Measurements from ENCODE around the gene XPO4.

XPO4 gene

GRCh38 chr13:20833900-20834679, 68.5 kb downstream of the XPO4 start:
- no peak overlapping the region for H3K18ac ChIP-seq (ENCODE audit: low read depth in 1 of 2, low read length in 2 of 2)
- no peak overlapping the region for H3K23ac ChIP-seq (ENCODE audit: low read length in 2 of 2)
- H3K14ac ChIP-seq (ENCODE audit: low read length in 2 of 2) = no peak overlapping the region
- 91% methylated on average over 6 of the region's 7 CpGs for WGBS
- no peak overlapping the region for H4K91ac ChIP-seq (ENCODE audit: low read length)
- H3K9ac ChIP-seq (ENCODE audit: low read length) = no peak overlapping the region
- peaks cover 19 to 52% of the 10 kb centered on the region in 2 experiments for H3K36me3 ChIP-seq (ENCODE audit: control insufficient read depth in 1 of 2, insufficient read depth in 2 of 2, low read depth in 1 of 2, low read length in 2 of 2)
- DNase-seq = no peak
- no peak overlapping the region for H3K4ac ChIP-seq (ENCODE audit: low read depth in 1 of 2, low read length in 2 of 2)
- no peak overlapping the region for H3K4me2 ChIP-seq (ENCODE audit: low read length, poor library complexity, severe bottlenecking)
- H3K4me3 ChIP-seq (ENCODE audit: insufficient read depth in 1 of 2, low read depth in 1 of 2, low read length in 2 of 2) = no peak overlapping the region
- H2AFZ ChIP-seq (ENCODE audit: low read depth, low read length) = no peak overlapping the region
- no peaks in the 10 kb centered on the region for H3K9me3 ChIP-seq (ENCODE audit: control insufficient read depth, low read length)
- H3K27me3 ChIP-seq (ENCODE audit: control insufficient read depth in 1 of 2, insufficient read depth in 1 of 2, low read length in 2 of 2) = no peaks in the 10 kb centered on the region
- no peak overlapping the region for H2BK15ac ChIP-seq (ENCODE audit: low read depth, poor library complexity, severe bottlenecking)
- no peaks in the 10 kb centered on the region for H3K4me1 ChIP-seq (ENCODE audit: control insufficient read depth, insufficient read depth, low read depth, low read length)
- H2BK120ac ChIP-seq (ENCODE audit: low read depth, low read length) = no peak overlapping the region
- H4K8ac ChIP-seq (ENCODE audit: low read length) = no peak overlapping the region
- H3K27ac ChIP-seq (ENCODE audit: low read length, poor library complexity, severe bottlenecking) = no peak overlapping the region
- H3K79me1 ChIP-seq (replicated peaks; ENCODE audit: low read length, poor library complexity, severe bottlenecking) = peaks cover 13% of the 10 kb centered on the region
- no peak overlapping the region for H2AK5ac ChIP-seq (ENCODE audit: low read length, severe bottlenecking)
- H2BK12ac ChIP-seq (ENCODE audit: low read length in 2 of 2) = no peak overlapping the region
- H2BK5ac ChIP-seq (ENCODE audit: low read depth, low read length, poor library complexity, severe bottlenecking) = no peak overlapping the region

- H4K8ac ChIP-seq (ENCODE audit: low read length) = no peak overlapping the region
- H3K9ac ChIP-seq (ENCODE audit: low read length) = no peak overlapping the region
- H3K4me1 ChIP-seq (ENCODE audit: control insufficient read depth, insufficient read depth, low read depth, low read length) = no peaks in the 10 kb centered on the region
- H4K91ac ChIP-seq (ENCODE audit: low read length) = no peak overlapping the region
- H3K4ac ChIP-seq (ENCODE audit: low read depth in 1 of 2, low read length in 2 of 2) = no peak overlapping the region
- H3K36me3 ChIP-seq (ENCODE audit: control insufficient read depth in 1 of 2, insufficient read depth in 2 of 2, low read depth in 1 of 2, low read length in 2 of 2) = peaks cover 15 to 41% of the 10 kb centered on the region in 2 experiments
- H3K4me3 ChIP-seq (ENCODE audit: insufficient read depth in 1 of 2, low read depth in 1 of 2, low read length in 2 of 2) = no peak overlapping the region
- no peak overlapping the region for H2BK15ac ChIP-seq (ENCODE audit: low read depth, poor library complexity, severe bottlenecking)
- H3K79me1 ChIP-seq (replicated peaks; ENCODE audit: low read length, poor library complexity, severe bottlenecking) = peaks cover 9% of the 10 kb centered on the region
- no CpG with 5 or more reads among the region's 3 CpGs for WGBS
- H3K9me3 ChIP-seq (ENCODE audit: control insufficient read depth, low read length) = no peaks in the 10 kb centered on the region
- no peak overlapping the region for H2BK5ac ChIP-seq (ENCODE audit: low read depth, low read length, poor library complexity, severe bottlenecking)
- H2AFZ ChIP-seq (ENCODE audit: low read depth, low read length) = no peak overlapping the region
- no peak overlapping the region for H3K4me2 ChIP-seq (ENCODE audit: low read length, poor library complexity, severe bottlenecking)
- H2AK5ac ChIP-seq (ENCODE audit: low read length, severe bottlenecking) = no peak overlapping the region
- no peak overlapping the region for H3K23ac ChIP-seq (ENCODE audit: low read length in 2 of 2)
- H3K14ac ChIP-seq (ENCODE audit: low read length in 2 of 2) = no peak overlapping the region
- H3K27ac ChIP-seq (ENCODE audit: low read length, poor library complexity, severe bottlenecking) = no peak overlapping the region
- no peaks in the 10 kb centered on the region for H3K27me3 ChIP-seq (ENCODE audit: control insufficient read depth in 1 of 2, insufficient read depth in 1 of 2, low read length in 2 of 2)
- H2BK12ac ChIP-seq (ENCODE audit: low read length in 2 of 2) = no peak overlapping the region
- no peak overlapping the region for H3K18ac ChIP-seq (ENCODE audit: low read depth in 1 of 2, low read length in 2 of 2)
- DNase-seq = no peak
- H2BK120ac ChIP-seq (ENCODE audit: low read depth, low read length) = no peak overlapping the region
Measured at GRCh38 chr13:20832861-20833260, 69.7 kb downstream of the XPO4 start.

GRCh38 chr13:20831933-20832332, 70.6 kb downstream of the XPO4 start:
- WGBS = 96% methylated on average over 3 of the region's 3 CpGs
- no peak for DNase-seq
- H3K4me2 ChIP-seq (ENCODE audit: low read length, poor library complexity, severe bottlenecking) = no peak overlapping the region
- H3K18ac ChIP-seq (ENCODE audit: low read depth in 1 of 2, low read length in 2 of 2) = no peak overlapping the region
- H2BK12ac ChIP-seq (ENCODE audit: low read length in 2 of 2) = no peak overlapping the region
- no peak overlapping the region for H2AK5ac ChIP-seq (ENCODE audit: low read length, severe bottlenecking)
- H3K23ac ChIP-seq (ENCODE audit: low read length in 2 of 2) = no peak overlapping the region
- H2BK15ac ChIP-seq (ENCODE audit: low read depth, poor library complexity, severe bottlenecking) = no peak overlapping the region
- H3K79me1 ChIP-seq (replicated peaks; ENCODE audit: low read length, poor library complexity, severe bottlenecking) = peaks cover 8% of the 10 kb centered on the region
- H4K8ac ChIP-seq (ENCODE audit: low read length) = no peak overlapping the region
- H3K9ac ChIP-seq (ENCODE audit: low read length) = no peak overlapping the region
- H3K4me1 ChIP-seq (ENCODE audit: control insufficient read depth, insufficient read depth, low read depth, low read length) = no peaks in the 10 kb centered on the region
- H3K36me3 ChIP-seq (ENCODE audit: control insufficient read depth in 1 of 2, insufficient read depth in 2 of 2, low read depth in 1 of 2, low read length in 2 of 2) = peaks cover 6 to 32% of the 10 kb centered on the region in 2 experiments
- no peak overlapping the region for H3K4me3 ChIP-seq (ENCODE audit: insufficient read depth in 1 of 2, low read depth in 1 of 2, low read length in 2 of 2)
- H3K9me3 ChIP-seq (ENCODE audit: control insufficient read depth, low read length) = no peaks in the 10 kb centered on the region
- H2BK5ac ChIP-seq (ENCODE audit: low read depth, low read length, poor library complexity, severe bottlenecking) = no peak overlapping the region
- no peak overlapping the region for H4K91ac ChIP-seq (ENCODE audit: low read length)
- H3K14ac ChIP-seq (ENCODE audit: low read length in 2 of 2) = no peak overlapping the region
- H3K27me3 ChIP-seq (ENCODE audit: control insufficient read depth in 1 of 2, insufficient read depth in 1 of 2, low read length in 2 of 2) = no peaks in the 10 kb centered on the region
- no peak overlapping the region for H2AFZ ChIP-seq (ENCODE audit: low read depth, low read length)
- H3K4ac ChIP-seq (ENCODE audit: low read depth in 1 of 2, low read length in 2 of 2) = no peak overlapping the region
- H3K27ac ChIP-seq (ENCODE audit: low read length, poor library complexity, severe bottlenecking) = no peak overlapping the region
- H2BK120ac ChIP-seq (ENCODE audit: low read depth, low read length) = no peak overlapping the region

GRCh38 chr13:20831254-20831653, 71.3 kb downstream of the XPO4 start:
- Histone ChIP-seq H3K14ac (ENCODE audit: low read length in 2 of 2) (no peak overlapping the region), H2BK15ac (ENCODE audit: low read depth, poor library complexity, severe bottlenecking) (no peak overlapping the region), H3K36me3 (ENCODE audit: control insufficient read depth in 1 of 2, insufficient read depth in 2 of 2, low read depth in 1 of 2, low read length in 2 of 2) (peaks cover 6 to 25% of the 10 kb centered on the region in 2 experiments), H3K27ac (ENCODE audit: low read length, poor library complexity, severe bottlenecking) (no peak overlapping the region), H2BK12ac (ENCODE audit: low read length in 2 of 2) (no peak overlapping the region), H4K91ac (ENCODE audit: low read length) (no peak overlapping the region), H2BK120ac (ENCODE audit: low read depth, low read length) (no peak overlapping the region), H3K23ac (ENCODE audit: low read length in 2 of 2) (no peak overlapping the region), H3K4me2 (ENCODE audit: low read length, poor library complexity, severe bottlenecking) (no peak overlapping the region), H3K9ac (ENCODE audit: low read length) (no peak overlapping the region), H3K18ac (ENCODE audit: low read depth in 1 of 2, low read length in 2 of 2) (no peak overlapping the region), H3K4me1 (ENCODE audit: control insufficient read depth, insufficient read depth, low read depth, low read length) (no peaks in the 10 kb centered on the region), H3K9me3 (ENCODE audit: control insufficient read depth, low read length) (no peaks in the 10 kb centered on the region), H4K8ac (ENCODE audit: low read length) (no peak overlapping the region), H3K27me3 (ENCODE audit: control insufficient read depth in 1 of 2, insufficient read depth in 1 of 2, low read length in 2 of 2) (no peaks in the 10 kb centered on the region), H3K79me1 (replicated peaks; ENCODE audit: low read length, poor library complexity, severe bottlenecking) (peaks cover 10% of the 10 kb centered on the region), H3K4me3 (ENCODE audit: insufficient read depth in 1 of 2, low read depth in 1 of 2, low read length in 2 of 2) (no peak overlapping the region), H2AK5ac (ENCODE audit: low read length, severe bottlenecking) (no peak overlapping the region), H3K4ac (ENCODE audit: low read depth in 1 of 2, low read length in 2 of 2) (no peak overlapping the region), H2AFZ (ENCODE audit: low read depth, low read length) (no peak overlapping the region), H2BK5ac (ENCODE audit: low read depth, low read length, poor library complexity, severe bottlenecking) (no peak overlapping the region)
- DNase-seq = no peak
- WGBS = no CpG with 5 or more reads among the region's 2 CpGs
